Smooth muscle cell (in vitro differentiated cells): ENCODE results near the gene ZSWIM6. TPM values are rescaled to one million over a fixed set of nuclear protein-coding genes. Genes with fewer than 3 reads are reported as not detected.

Source experiments
- DNase-seq: peaks from one replicate; lab custom pipeline; 2025; ENCODE audit not compliant: unreplicated experiment; lab: John Stamatoyannopoulos, UW
- H2AFZ ChIP-seq: fragments of 200-600 bp; sonication (generic); 2 replicates; pipeline ENCODE4 v1.6.0; 2016; ENCODE audit warnings: antibody characterized with exemption, low read depth, mild to moderate bottlenecking
- H3F3A ChIP-seq: fragments of 200-600 bp; sonication (generic); 2 replicates; pipeline ENCODE4 v1.6.0; 2017; ENCODE audit warnings: antibody characterized with exemption, low read depth
- H3K27ac ChIP-seq: fragments of 200-600 bp; sonication (generic); 2 replicates; pipeline ENCODE4 v1.5.1; 2016; ENCODE audit warnings: low read depth, mild to moderate bottlenecking
- H3K27me3 ChIP-seq: fragments of 200-600 bp; sonication (generic); 2 replicates; pipeline ENCODE4 v1.6.1; 2016; ENCODE audit warnings: low read depth, mild to moderate bottlenecking
- H3K36me3 ChIP-seq: fragments of 200-600 bp; sonication (generic); 2 replicates; pipeline ENCODE4 v1.5.1; 2016; ENCODE audit warnings: low read depth
- H3K4me1 ChIP-seq: fragments of 200-600 bp; sonication (generic); 2 replicates; pipeline ENCODE4 v1.5.1; 2016; ENCODE audit warnings: low read depth
- H3K4me2 ChIP-seq: fragments of 200-600 bp; sonication (generic); 2 replicates; pipeline ENCODE4 v1.6.0; 2016; ENCODE audit warnings: mild to moderate bottlenecking
- H3K4me3 ChIP-seq: fragments of 200-600 bp; sonication (generic); 2 replicates; pipeline ENCODE4 v1.5.1; 2016; ENCODE audit warnings: mild to moderate bottlenecking
- H3K79me2 ChIP-seq: fragments of 200-600 bp; sonication (generic); 2 replicates; pipeline ENCODE4 v1.6.0; 2016; ENCODE audit warnings: low read depth, mild to moderate bottlenecking
- H3K9ac ChIP-seq: fragments of 200-600 bp; sonication (generic); 2 replicates; pipeline ENCODE4 v1.6.0; 2016; ENCODE audit warnings: low read depth
- H3K9me3 ChIP-seq: fragments of 200-600 bp; sonication (generic); replicated peaks from 2 replicates; pipeline ENCODE4 v1.5.1; 2016; ENCODE audit warnings: low read depth
- H4K20me1 ChIP-seq: fragments of 200-600 bp; sonication (generic); 2 replicates; pipeline ENCODE4 v1.6.0; 2016; ENCODE audit warnings: low read depth
- WGBS: methylation state at CpG from one replicate; pipeline ENCODE4 v1.1.7; 2016; ENCODE audit warnings: low lambda C conversion rate; 5-methylcytosine and 5-hydroxymethylcytosine counted together
- polyA plus RNA-seq: library from polyadenylated mRNA; unstranded; fragments of >200 nt; fragmentation: Nextera tagmentation; extraction: Ambion mirVana; gene quantifications from 2 replicates; pipeline ENCODE4 v1.2.1, GENCODE V29; 2016
- total RNA-seq: library from RNA; depleted of rRNA; stranded (reverse); fragments of >200 nt; gene quantifications from 2 replicates; pipeline ENCODE4 v1.2.3, GENCODE V29; 2014
- TF ChIP-seq, protein P1 (sequence below): fragments of 200-600 bp; sonication (generic); IDR thresholded peaks from 2 replicates; pipeline ENCODE4 v1.5.1; 2017; ENCODE audit warnings: borderline replicate concordance, mild to moderate bottlenecking, antibody characterized with exemption; ENCODE audit not compliant: insufficient read depth, poor library complexity, severe bottlenecking

ZSWIM6 gene
- total and polyA plus RNA-seq, 2 experiments from 2014 or later = 9.1 to 25.5 TPM

DNA sequence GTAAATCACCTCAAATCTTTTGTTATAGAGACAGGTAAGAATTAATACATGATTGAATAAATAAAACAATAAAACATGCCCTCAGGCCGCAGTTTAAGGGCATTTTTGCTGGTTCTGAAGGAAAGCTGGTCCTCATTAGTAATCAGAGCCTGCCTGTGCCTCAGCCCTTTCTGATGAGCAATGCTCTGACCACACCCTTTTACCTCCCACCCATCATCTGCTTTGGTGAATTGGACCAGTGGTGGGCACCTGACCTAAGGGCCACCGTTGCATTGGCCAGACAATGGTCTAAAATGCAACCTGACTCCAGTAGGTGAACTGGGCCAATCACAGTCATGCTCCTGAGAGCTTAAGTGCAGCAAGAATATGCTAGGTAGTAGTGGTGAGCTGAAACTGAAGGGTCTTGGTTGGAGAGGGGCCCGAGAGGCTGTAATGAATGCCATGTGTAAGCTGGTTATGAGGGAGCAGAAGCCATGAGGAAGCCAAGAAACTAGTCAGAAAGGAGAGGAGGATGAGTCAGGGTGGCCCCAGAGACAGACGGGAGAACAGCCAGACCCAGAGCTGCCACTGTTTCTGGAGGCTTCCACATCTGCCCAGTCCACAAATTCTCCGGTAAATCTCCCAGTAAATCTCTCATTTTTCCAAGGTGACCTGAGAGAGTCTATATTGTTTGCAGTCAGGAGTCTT is 45.5 kb upstream of the ZSWIM6 start:
- Histone ChIP-seq H3K36me3 (no peaks in the 10 kb centered on the region), H4K20me1 (no peaks in the 10 kb centered on the region), H3K4me1 (peaks cover 12% of the 10 kb centered on the region), H2AFZ (peak overlapping the region; percentile 16), H3K4me3 (no peak overlapping the region), H3K9ac (no peak overlapping the region), H3K79me2 (no peaks in the 10 kb centered on the region), H3K9me3 (no peaks in the 10 kb centered on the region), H3K27ac (no peak overlapping the region), H3K4me2 (no peak overlapping the region), H3F3A (peaks cover 2% of the 10 kb centered on the region), H3K27me3 (no peaks in the 10 kb centered on the region)
- WGBS = 69% methylated on average over 5 of the region's 5 CpGs
- DNase-seq = no peak
- TF ChIP-seq, protein P1, sequence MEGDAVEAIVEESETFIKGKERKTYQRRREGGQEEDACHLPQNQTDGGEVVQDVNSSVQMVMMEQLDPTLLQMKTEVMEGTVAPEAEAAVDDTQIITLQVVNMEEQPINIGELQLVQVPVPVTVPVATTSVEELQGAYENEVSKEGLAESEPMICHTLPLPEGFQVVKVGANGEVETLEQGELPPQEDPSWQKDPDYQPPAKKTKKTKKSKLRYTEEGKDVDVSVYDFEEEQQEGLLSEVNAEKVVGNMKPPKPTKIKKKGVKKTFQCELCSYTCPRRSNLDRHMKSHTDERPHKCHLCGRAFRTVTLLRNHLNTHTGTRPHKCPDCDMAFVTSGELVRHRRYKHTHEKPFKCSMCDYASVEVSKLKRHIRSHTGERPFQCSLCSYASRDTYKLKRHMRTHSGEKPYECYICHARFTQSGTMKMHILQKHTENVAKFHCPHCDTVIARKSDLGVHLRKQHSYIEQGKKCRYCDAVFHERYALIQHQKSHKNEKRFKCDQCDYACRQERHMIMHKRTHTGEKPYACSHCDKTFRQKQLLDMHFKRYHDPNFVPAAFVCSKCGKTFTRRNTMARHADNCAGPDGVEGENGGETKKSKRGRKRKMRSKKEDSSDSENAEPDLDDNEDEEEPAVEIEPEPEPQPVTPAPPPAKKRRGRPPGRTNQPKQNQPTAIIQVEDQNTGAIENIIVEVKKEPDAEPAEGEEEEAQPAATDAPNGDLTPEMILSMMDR = no peak

DNA sequence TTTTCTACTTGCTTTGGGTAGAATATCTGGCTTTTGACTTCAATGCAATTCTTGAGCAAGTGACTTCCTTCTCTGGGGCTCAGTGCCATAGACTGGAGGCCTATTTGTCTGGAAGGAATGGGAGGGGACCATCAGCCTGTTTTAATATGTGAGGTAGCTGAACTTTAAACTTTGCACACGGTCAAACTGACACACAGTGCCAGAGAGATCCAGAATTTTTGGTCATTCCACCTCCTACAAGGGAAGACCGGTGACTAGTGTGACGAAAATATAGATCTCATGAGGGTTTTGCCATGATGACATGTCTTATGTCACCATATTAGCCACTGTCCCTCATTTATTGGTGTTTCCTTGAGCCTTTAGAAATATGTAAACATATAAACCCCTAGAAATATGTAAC is 44.6 kb upstream of the ZSWIM6 start:
- no peak overlapping the region for H3K4me2 ChIP-seq
- H3K79me2 ChIP-seq = no peaks in the 10 kb centered on the region
- TF ChIP-seq, protein P1 = no peak
- H3K36me3 ChIP-seq = no peaks in the 10 kb centered on the region
- H4K20me1 ChIP-seq = no peaks in the 10 kb centered on the region
- no peak overlapping the region for H2AFZ ChIP-seq
- no peak overlapping the region for H3K9ac ChIP-seq
- no peak overlapping the region for H3K4me3 ChIP-seq
- H3K9me3 ChIP-seq = no peaks in the 10 kb centered on the region
- no peaks in the 10 kb centered on the region for H3K27me3 ChIP-seq
- peaks cover 12% of the 10 kb centered on the region for H3K4me1 ChIP-seq
- H3F3A ChIP-seq = no peaks in the 10 kb centered on the region
- DNase-seq = no peak
- H3K27ac ChIP-seq = no peak overlapping the region
- WGBS = 96% methylated on average over 3 of the region's 3 CpGs

DNA sequence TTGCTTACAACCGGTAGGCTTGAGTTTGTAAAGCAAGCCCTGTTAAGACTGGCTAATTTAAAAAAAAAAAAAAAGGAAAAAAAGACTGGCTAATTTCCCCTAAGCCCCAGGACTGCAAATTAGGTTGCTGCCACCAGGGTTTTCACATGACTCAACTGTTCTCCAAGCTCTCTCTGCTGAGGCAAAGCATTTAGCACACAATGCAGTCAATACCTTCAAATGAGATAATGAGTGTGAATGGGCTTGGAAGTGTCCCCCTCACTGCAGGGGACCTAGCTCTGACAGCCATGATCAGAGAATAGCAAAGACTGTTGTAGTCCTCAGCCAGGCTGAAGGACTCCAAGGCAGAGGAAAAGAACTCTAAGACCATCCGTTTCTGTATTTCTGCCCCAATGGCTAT is 42.8 kb upstream of the ZSWIM6 start:
- TF ChIP-seq, protein P1 = peak; percentile 22
- no peaks in the 10 kb centered on the region for H3F3A ChIP-seq
- no peak overlapping the region for H3K9ac ChIP-seq
- H3K27me3 ChIP-seq = no peaks in the 10 kb centered on the region
- no peak overlapping the region for H3K4me2 ChIP-seq
- no peak overlapping the region for H3K4me3 ChIP-seq
- H2AFZ ChIP-seq = no peak overlapping the region
- H3K9me3 ChIP-seq = no peaks in the 10 kb centered on the region
- no peak overlapping the region for H3K27ac ChIP-seq
- peaks cover 12% of the 10 kb centered on the region for H3K4me1 ChIP-seq
- H4K20me1 ChIP-seq = no peaks in the 10 kb centered on the region
- no peaks in the 10 kb centered on the region for H3K79me2 ChIP-seq
- H3K36me3 ChIP-seq = no peaks in the 10 kb centered on the region
- WGBS = 53% methylated on average over 2 of the region's 2 CpGs
- DNase-seq = no peak
